ENCODE data around the gene GPC3. TPM values are rescaled to one million over a fixed set of nuclear protein-coding genes. Genes with fewer than 3 reads are reported as not detected.

The GPC3 gene
- total and polyA plus RNA-seq, 2 of the 4 experiments (the other 2 are of a cell fraction) = not detected

DNA sequence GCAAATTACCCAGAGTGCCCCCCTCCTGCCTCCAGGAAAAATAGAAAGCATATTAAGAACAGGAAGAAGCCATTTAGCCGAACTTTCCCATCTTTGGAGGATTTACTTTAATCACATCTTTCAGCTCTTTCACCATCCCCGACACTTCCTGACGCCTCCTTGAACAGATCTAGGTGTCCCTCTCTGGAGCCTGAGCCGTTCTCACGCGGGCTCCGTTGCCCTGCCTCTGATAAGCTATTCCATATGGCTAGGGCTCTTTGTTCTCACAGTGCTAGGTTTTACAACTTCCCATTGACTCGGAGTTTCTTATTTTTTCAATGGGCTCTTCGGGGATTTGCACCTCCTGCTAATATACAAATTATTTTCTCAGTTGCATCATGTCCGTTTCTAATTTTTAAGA lies 488.0 kb downstream of the GPC3 start:
- H4K91ac ChIP-seq (ENCODE audit: insufficient read depth, low read depth, low read length) = no peak overlapping the region
- no peak overlapping the region for H2AFZ ChIP-seq (replicated peaks; ENCODE audit: low read length, poor library complexity)
- H3K56ac ChIP-seq (ENCODE audit: extremely low read depth, insufficient read depth, low read length) = no peak overlapping the region
- no peak overlapping the region for H3K18ac ChIP-seq (ENCODE audit: low read depth, low read length)
- no peak overlapping the region for H3K27ac ChIP-seq (ENCODE audit: insufficient read depth, low read length)
- no peaks in the 10 kb centered on the region for H3K9me1 ChIP-seq (ENCODE audit: insufficient read depth, low read length)
- TF ChIP-seq RAD21 (IDR thresholded peaks at IDR 0.05; ENCODE audit: low read length) (no peak), SMC3 (IDR thresholded peaks at IDR 0.05; ENCODE audit: low read depth, low read length) (no peak), RFX5 (IDR thresholded peaks at IDR 0.05; ENCODE audit: low read depth, low read length) (no peak), CEBPB (IDR thresholded peaks at IDR 0.05; ENCODE audit: low read depth, low read length) (no peak), USF2 (IDR thresholded peaks at IDR 0.05; ENCODE audit: low read depth, low read length) (no peak), CHD1 (IDR thresholded peaks at IDR 0.05; ENCODE audit: low read depth, low read length) (no peak), MXI1 (IDR thresholded peaks at IDR 0.05; ENCODE audit: borderline replicate concordance, low read depth, low read length) (no peak), FOS (IDR thresholded peaks at IDR 0.05; ENCODE audit: low read depth, low read length) (no peak), POLR2A (IDR thresholded peaks at IDR 0.05; ENCODE audit: low read depth, low read length) (no peak), MAFK (IDR thresholded peaks at IDR 0.05; ENCODE audit: low read depth, low read length) (no peak), RCOR1 (IDR thresholded peaks at IDR 0.05; ENCODE audit: insufficient replicate concordance, low read length) (no peak), MAZ (IDR thresholded peaks at IDR 0.05; ENCODE audit: borderline replicate concordance, low read depth, low read length) (no peak)
- TF ChIP-seq, protein P1, sequence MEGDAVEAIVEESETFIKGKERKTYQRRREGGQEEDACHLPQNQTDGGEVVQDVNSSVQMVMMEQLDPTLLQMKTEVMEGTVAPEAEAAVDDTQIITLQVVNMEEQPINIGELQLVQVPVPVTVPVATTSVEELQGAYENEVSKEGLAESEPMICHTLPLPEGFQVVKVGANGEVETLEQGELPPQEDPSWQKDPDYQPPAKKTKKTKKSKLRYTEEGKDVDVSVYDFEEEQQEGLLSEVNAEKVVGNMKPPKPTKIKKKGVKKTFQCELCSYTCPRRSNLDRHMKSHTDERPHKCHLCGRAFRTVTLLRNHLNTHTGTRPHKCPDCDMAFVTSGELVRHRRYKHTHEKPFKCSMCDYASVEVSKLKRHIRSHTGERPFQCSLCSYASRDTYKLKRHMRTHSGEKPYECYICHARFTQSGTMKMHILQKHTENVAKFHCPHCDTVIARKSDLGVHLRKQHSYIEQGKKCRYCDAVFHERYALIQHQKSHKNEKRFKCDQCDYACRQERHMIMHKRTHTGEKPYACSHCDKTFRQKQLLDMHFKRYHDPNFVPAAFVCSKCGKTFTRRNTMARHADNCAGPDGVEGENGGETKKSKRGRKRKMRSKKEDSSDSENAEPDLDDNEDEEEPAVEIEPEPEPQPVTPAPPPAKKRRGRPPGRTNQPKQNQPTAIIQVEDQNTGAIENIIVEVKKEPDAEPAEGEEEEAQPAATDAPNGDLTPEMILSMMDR (conservative IDR thresholded peaks at IDR 0.05; ENCODE audit: low read depth, low read length) = no peak
- TF ChIP-seq, protein P2, sequence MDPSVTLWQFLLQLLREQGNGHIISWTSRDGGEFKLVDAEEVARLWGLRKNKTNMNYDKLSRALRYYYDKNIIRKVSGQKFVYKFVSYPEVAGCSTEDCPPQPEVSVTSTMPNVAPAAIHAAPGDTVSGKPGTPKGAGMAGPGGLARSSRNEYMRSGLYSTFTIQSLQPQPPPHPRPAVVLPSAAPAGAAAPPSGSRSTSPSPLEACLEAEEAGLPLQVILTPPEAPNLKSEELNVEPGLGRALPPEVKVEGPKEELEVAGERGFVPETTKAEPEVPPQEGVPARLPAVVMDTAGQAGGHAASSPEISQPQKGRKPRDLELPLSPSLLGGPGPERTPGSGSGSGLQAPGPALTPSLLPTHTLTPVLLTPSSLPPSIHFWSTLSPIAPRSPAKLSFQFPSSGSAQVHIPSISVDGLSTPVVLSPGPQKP (IDR thresholded peaks at IDR 0.05; ENCODE audit: borderline replicate concordance, low read depth, low read length) = no peak
- H4K8ac ChIP-seq (ENCODE audit: low read depth in 2 of 2, low read length in 2 of 2) = no peak overlapping the region
- WGBS, 2 experiments (ENCODE audit: extremely low coverage in 2 of 2, insufficient read length in 1 of 2) = 70% methylated on average over 6 of the region's 10 CpGs; no CpG with 5 or more reads in 1 of the 2 experiments
- H4K20me1 ChIP-seq (ENCODE audit: insufficient read depth, low read length) = no peaks in the 10 kb centered on the region
- no TSS peak for BruUV-seq (replicated peaks)
- no peaks in the 10 kb centered on the region for H3K9me3 ChIP-seq (ENCODE audit: control insufficient read depth, insufficient read depth, low read length)
- no peak overlapping the region for H2AK5ac ChIP-seq (ENCODE audit: low read depth, low read length)
- no peak overlapping the region for H3K4ac ChIP-seq (ENCODE audit: low read depth, low read length)
- H3K79me1 ChIP-seq (ENCODE audit: low read depth in 1 of 2, low read length in 2 of 2) = no peaks in the 10 kb centered on the region
- no peak overlapping the region for H3K9ac ChIP-seq (ENCODE audit: low read depth, low read length)
- no peak overlapping the region for H2BK20ac ChIP-seq (ENCODE audit: low read depth, low read length)
- ATAC-seq (ENCODE audit: low read depth) (no peak), DNase-seq (no peak)
- no peak overlapping the region for H2BK120ac ChIP-seq (ENCODE audit: low read depth, low read length)
- intact Hi-C loops (cut with micrococcal nuclease) = no loop called here
- H3K14ac ChIP-seq (replicated peaks; ENCODE audit: low read depth, low read length) = no peak overlapping the region
- H3K36me3 ChIP-seq (ENCODE audit: control insufficient read depth, insufficient read depth, low read length) = no peaks in the 10 kb centered on the region
- H3K23ac ChIP-seq (ENCODE audit: low read depth, low read length) = no peak overlapping the region
- CTCF ChIA-PET = no interaction called here
- POLR2A ChIA-PET (ENCODE audit: unreplicated experiment) = no interaction called here
- peaks cover 4% of the 10 kb centered on the region; the same call in 1 of the 2 replicates for H3K4me1 ChIP-seq (ENCODE audit: control insufficient read depth, insufficient read depth, low read length)
- no peak overlapping the region for H2BK5ac ChIP-seq (ENCODE audit: low read depth, low read length, poor library complexity, severe bottlenecking)
- H3K4me3 ChIP-seq (ENCODE audit: insufficient read depth, low read depth, low read length) = no peak overlapping the region
- H4K5ac ChIP-seq (ENCODE audit: low read depth, low read length) = no peak overlapping the region
- no peak overlapping the region for H3K4me2 ChIP-seq (ENCODE audit: low read depth, low read length)
- no peaks in the 10 kb centered on the region; the same call in 1 of the 2 replicates for H3K27me3 ChIP-seq (ENCODE audit: control insufficient read depth, insufficient read depth, low read length)
- no peak overlapping the region for H2AK9ac ChIP-seq (replicated peaks; ENCODE audit: low read depth, low read length, poor library complexity)
- dilution Hi-C loops (cut with HindIII; ENCODE audit: low sequenced_read_pairs, unreplicated experiment) = no loop called here
- H2BK15ac ChIP-seq (ENCODE audit: low read depth, low read length) = no peak overlapping the region
- in situ Hi-C loops (cut with MboI; ENCODE audit: low sequenced_read_pairs) = no loop called here

Data from IMR-90 (cell line).